Activated CD8-positive, alpha-beta memory T cell treated with anti-CD3 and anti-CD28 coated beads, Interleukin-2, amount 50 U/mL, for 24 hours (primary cell): ENCODE data around the gene ABL1.

Experiments used
- DNase-seq: peaks from one replicate; pipeline ENCODE4 v3.0.0-alpha.2; 2020; ENCODE audit errors: extremely low read depth

ABL1 gene

GRCh38 chr9:130890870-130891687, 56.0 kb downstream of the ABL1 start:
- no peak for DNase-seq

- no peak for DNase-seq
Measured at GRCh38 chr9:130891688-130892476, 56.8 kb downstream of the ABL1 start.

- DNase-seq = no peak
Measured at GRCh38 chr9:130892477-130893304, 57.6 kb downstream of the ABL1 start.

GRCh38 chr9:130893341-130894101, 58.5 kb downstream of the ABL1 start:
- DNase-seq = no peak

GRCh38 chr9:130894546-130894945, 59.5 kb downstream of the ABL1 start:
- DNase-seq = no peak

- DNase-seq = no peak
Measured at GRCh38 chr9:130895038-130895437, 60.0 kb downstream of the ABL1 start.

GRCh38 chr9:130895481-130896232, 60.6 kb downstream of the ABL1 start:
- no peak for DNase-seq

GRCh38 chr9:130896233-130897014, 61.4 kb downstream of the ABL1 start, which contains the start of gene QRFP:
Gene QRFP (minus strand): TSS chr9:130896812. CDS start chr9:130893838, 2,974 bp downstream.
- no peak for DNase-seq

GRCh38 chr9:130897105-130897751, 62.2 kb downstream of the ABL1 start:
- DNase-seq = no peak

- DNase-seq = no peak
Measured at GRCh38 chr9:130897848-130898551, 62.9 kb downstream of the ABL1 start.

- no peak for DNase-seq
Measured at GRCh38 chr9:130898552-130898852, 63.4 kb downstream of the ABL1 start.

GRCh38 chr9:130899051-130899748, 64.1 kb downstream of the ABL1 start:
- no peak for DNase-seq

- no peak for DNase-seq
Measured at GRCh38 chr9:130900701-130901497, 65.8 kb downstream of the ABL1 start.

- no peak for DNase-seq
Measured at GRCh38 chr9:130901498-130902203, 66.6 kb downstream of the ABL1 start.

GRCh38 chr9:130902204-130903185, 67.4 kb downstream of the ABL1 start:
- no peak for DNase-seq
